GM21825 (cell line): ENCODE data around the gene CFAP77.

Source experiments
- ATAC-seq: cut with Tn5 transposase; IDR thresholded peaks from one replicate; pipeline ENCODE4 v1.9.1; 2021; ENCODE audit warnings: mild to moderate bottlenecking, moderate library complexity; ENCODE audit not compliant: unreplicated experiment

The CFAP77 gene

DNA sequence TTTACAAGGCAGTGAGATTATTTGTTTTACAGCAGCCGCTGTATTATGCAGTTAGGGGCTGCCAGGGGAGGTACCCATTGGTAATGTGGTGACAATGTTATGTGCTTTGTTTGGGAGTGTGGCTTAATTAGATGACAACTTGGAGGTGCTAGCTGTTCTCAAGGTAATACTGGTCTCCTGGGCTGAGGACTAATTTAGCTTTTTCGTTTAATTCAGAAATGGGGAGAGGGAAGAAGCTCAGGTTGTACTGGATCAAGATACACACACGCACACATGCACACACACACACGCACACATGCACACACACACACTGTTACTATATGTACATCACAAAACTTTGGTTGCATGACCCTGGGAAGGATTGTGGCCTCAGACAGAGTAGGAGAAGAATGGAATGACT lies 37.9 kb downstream of the CFAP77 start:
- no peak for ATAC-seq

DNA sequence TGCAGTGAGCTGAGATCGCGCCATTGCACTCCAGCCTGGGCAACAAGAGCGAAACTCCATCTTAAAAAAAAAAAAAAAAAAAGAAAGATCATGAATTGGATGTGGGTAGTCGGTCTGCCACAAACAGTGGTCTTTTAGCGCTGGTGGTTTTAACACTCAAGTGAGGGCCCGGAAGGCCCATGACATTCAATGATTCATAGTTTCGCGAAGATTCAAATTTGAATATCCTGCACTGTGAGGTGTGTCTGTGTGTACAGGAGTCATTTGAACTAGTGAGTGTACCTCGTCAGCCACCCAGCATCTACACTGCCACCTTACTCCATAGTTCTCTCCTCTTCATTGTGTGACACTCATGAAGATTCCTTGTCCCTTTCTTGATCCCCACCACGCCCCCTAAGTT lies 41.3 kb downstream of the CFAP77 start:
- ATAC-seq = no peak

DNA sequence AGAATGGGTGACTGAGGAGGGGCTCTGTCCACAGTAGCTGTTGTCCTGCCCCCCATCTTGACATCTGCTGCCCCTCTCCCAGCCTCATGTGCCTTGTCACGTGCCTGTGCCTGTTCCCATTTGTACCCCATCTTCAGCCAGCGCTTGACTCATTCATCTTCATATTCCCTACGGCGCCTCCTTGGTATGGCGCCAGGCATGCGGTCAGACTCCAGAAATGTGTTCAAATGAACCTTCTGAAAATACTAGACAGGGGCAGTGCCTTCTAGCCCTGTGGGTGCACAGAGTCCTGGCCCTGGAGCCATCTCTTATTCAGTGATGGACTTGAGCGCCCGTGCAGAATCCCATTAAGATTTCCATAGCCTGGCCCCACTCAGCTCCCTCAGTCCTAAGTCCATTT lies 46.2 kb downstream of the CFAP77 start:
- no peak for ATAC-seq

DNA sequence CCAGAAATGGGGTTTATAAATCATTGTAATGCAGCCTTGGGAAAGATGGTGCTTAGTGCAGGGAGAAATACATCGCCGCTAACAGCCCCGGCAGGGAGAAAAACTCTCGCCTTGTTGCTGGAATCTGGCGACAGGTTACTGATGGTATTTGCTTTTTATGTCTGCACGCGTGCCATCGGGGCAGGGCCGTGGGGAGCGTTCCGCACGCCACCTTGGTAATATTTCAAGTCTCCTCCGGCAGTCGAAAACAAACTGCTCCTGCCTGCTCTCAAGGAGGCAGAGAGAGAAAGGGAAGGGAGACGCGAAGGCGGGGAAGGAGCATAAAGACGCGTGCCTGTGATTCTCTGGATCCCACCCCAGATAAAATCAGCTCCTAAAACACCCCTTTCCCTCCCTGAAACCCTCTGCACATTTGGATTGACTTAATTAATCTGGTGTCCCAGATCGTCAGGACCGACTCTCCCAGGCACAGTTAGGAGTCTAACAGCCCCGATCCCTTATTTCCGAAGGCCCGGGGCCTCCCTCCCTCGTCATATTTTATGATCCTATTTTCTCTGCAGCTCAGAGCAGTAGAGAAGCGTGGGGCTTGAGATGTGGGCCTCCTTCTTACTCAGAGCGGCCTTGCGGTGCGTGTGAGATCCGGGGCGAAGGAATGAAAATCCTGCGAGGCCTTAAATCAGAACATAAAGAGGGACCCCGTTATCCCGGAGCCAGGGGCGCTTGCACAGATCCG lies 47.7 kb downstream of the CFAP77 start:
- ATAC-seq = no peak

DNA sequence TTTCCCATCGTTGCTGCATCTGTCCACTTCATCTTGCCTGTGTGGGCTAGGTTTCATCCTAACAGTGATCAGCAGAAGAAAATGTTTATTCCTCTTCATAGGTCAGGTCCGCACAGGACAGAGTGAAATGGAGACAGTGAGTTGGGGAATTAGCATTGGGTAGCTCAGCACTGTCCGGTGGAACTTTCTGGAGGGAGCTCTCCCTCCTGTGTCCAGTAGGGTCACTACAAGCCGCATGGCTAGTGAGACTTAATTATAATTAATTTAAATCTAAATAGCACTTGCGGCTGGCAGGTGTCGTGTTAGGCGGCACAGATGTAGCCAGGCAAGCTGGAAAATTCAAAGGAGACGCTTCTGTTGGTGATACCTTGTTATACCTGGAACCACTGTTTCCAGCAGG lies 48.4 kb downstream of the CFAP77 start:
- no peak for ATAC-seq

DNA sequence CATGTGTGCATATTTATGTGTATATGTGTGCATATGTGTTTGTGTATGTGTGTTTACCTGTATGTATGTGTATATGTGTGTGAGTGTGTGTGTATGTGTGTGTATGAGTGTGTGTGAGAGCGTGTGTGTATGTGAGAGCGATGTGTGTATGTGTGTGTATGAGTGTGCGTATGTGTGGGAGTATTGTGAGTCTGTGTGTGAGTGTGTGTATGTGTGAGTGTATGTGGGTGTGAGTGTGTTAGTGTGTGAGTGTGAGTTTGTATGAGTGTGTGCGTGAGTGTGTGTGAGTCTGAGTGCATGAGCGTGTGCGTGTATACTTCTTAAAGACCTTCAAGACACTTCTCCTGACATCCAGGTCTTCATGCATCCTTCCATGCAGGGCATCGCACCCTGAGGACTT lies 49.6 kb downstream of the CFAP77 start:
- ATAC-seq = no peak

DNA sequence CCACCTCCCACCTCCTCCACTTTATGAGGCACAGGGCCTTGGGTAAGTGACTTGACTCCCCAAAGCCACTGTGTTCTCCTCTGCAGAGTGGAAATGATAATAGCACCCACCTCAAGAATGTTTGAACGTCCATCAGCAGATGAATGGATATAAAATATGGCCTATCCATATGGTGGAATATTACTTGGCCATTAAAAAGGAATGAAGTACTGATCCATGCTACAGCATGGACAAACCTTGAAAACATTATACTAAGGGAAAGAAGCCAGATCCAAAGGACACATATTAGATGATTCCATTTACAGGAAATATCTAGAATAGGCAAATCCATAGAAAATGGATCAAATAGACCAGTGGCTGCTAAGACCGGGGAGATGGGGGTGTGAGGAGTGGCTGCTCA lies 50.2 kb downstream of the CFAP77 start:
- no peak for ATAC-seq

DNA sequence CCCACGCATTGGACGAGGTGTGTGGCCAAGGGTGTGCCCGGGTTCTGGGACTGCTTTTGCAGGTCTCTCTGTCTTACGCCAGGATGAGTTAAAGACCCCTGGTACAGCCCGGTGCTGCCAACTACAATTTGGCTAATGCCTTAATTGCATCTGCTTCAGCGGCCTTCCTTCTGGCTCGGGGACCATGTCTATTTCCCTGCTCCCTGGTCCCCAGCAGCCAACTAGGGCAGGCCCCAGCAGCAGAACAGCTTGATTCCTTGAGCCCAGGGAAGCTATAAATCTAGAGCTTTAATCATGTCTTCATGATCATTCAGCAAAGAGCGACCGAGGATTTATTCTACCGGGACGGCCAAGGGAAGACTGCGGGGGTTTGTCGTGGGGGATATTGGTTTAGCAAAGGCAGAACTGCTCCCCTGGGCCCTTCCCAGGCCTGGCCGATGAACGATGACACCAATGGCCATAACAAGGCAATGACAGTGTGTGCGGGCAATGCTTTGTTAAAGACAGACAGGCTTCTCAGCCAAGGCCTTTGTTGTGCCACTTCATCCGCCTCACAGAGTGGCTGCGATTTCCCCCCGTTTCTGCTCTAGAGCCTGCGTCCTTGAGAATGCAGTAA lies 51.4 kb downstream of the CFAP77 start:
- no peak for ATAC-seq

DNA sequence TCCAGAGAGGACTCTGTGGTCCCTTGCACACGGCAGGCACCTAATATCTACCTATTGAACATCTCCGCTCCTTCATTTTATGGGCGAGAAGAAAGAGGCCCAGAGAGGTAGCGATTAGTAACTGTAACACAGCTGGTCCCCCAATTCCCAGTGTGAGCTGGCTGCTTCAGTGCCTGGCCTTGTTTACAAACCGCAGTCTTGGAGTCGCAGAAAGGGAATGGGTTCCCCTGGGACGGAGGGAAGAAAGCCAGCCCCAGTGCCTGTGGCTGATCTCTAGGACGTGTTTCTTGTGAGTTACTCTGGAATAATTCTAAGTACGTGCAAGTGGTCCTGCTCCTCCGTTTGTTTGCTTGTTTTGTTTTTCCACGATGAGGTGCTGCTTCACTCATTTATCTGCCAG lies 52.0 kb downstream of the CFAP77 start:
- ATAC-seq = no peak

DNA sequence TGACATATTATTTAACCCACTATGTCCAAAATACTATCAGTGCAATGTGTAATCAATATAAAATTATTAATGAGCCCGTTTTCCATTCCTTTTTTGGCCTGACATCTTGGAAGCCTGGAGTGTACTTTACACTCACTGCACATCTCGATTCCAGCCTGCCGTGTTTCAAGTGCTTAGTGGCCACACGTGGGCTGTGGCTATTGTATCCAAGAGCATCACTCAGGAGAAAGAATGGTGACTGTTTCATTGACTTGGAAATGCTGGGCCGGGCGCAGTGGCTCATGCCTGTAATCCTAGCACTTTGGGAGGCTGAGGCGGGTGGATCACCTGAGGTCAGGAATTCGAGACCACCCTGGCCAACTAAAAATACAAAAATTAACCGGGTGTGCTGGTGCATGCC lies 54.5 kb downstream of the CFAP77 start:
- no peak for ATAC-seq

DNA sequence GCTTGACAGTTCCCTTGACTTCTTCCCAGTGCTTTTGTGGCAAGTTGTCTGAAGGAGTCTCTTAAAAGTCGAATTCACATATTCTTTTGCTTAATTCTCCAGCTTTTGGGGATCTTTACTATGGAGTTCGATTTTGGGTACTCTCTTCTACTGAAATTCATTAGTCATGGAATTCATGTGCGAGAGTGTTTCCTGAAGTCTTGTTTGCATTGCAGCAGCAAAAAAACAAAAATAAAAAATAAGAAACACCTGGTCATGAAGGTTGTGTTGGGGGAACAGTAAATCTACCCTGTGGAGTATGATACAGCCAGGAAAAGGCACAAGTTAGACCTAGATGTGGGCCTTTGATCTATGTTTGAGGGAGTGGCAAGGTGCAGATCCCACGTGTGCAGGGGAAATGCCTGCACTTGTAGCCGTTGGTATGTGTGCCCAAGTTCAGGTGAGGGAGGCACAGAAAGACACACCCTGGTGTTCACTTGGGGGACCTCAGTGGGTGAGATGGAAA lies 55.2 kb downstream of the CFAP77 start:
- ATAC-seq = no peak

DNA sequence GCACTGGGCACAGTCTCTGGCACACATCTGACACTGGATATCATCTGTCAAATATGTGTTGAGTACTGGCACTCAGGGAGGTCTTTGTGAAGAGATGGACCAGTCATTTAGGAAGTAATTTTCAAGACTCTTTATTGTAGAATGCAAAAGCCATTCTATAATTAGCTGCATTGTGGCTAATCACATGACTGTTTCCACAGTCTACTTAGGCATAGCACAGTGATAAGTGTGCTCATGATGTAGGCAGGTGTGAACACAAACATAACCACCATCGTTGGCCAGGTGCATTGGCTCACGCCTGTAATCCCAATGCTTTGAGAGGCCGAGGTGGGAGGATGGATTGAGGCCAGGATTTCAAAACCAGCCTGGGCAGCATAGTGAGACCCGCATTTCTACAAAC lies 62.2 kb downstream of the CFAP77 start:
- no peak for ATAC-seq

DNA sequence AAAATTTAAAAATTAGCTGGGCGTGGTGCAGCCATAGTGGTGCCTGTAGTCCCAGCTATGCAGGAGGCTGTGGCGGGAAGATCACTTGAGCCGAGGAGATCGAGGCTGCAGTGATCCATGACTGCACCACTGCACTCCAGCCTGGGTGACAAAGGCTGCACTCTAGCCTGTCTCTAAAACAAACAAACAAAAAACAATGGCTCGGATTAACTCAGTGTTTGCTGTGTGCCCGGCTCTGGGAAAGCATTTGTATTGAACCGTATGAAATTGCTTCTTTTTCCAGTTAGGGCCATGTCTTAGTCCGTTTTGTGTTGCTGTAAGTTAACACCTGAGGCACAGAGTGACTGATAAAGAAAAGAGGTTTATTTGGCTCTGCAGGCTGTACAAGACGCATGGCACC lies 62.6 kb downstream of the CFAP77 start:
- ATAC-seq = no peak

DNA sequence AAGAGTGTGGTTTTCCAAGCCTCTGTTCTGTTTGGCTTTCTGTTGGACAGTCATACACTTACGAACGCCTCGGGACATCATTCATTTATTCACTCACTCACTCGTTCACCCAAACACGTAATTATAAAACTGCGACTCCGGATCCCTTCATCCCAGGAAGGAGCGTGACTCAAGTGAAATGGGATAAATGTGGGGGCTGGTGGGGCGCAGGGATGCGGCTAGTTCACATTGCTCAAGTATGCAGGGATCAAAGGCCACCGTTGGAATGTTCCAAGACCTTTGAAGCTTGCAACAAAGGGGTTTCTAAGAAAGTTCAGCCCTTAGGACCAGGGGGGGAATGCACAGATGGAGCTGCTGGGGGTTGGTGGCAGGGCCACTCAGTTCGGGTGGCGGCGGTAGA lies 64.2 kb downstream of the CFAP77 start:
- no peak for ATAC-seq

DNA sequence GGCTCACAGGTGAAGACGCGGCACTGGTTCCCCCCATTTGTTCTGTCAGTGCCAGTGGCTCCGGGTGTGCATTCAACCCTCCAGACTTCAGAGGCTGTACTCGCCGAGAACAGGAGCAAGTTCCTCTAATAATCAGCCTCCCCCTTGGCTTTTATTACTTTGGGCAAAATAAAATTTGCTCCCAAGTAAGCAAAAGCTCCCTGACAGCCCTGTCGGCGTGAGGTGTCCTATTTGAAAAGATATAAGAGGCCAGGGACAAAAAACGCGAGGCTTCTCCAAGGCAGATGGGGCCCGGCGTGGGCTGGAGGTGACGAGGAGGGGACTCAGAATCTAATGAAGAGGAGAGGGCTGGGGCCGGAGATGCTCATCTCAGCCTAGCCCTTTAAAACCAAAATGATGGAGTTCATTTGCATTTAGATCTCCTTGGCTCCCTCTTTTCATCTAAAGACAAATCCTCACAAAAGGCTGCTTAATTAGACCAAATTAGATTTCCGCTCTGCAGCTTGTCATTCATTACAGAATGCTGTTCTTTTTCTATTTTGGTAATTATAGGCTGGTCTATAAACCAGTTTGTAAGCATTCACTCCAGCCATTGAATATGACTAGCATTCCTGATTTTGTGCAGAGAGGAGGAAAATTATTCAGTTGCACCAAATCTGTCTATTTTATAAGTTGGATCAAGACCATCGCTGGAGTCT lies 68.5 kb downstream of the CFAP77 start:
- ATAC-seq = no peak

DNA sequence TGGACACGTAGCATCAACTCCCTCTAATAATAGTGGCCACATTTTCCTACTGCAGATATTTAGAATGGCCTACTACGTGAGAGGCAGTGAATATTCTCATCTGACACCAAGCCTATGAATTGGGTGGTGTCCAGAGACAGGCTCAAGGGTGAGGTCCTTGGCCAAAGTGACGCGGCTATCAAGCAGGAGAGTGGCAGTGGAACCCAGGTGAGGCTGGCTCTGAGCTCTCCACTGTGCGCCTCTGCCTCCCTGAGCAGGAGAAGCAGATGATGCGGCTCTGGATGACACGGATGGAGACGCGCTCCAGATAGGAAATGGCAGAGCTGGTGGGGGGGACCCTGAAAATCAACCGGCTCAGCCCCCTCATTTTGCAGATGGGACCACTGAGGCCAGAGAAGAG lies 69.7 kb downstream of the CFAP77 start:
- ATAC-seq = no peak

DNA sequence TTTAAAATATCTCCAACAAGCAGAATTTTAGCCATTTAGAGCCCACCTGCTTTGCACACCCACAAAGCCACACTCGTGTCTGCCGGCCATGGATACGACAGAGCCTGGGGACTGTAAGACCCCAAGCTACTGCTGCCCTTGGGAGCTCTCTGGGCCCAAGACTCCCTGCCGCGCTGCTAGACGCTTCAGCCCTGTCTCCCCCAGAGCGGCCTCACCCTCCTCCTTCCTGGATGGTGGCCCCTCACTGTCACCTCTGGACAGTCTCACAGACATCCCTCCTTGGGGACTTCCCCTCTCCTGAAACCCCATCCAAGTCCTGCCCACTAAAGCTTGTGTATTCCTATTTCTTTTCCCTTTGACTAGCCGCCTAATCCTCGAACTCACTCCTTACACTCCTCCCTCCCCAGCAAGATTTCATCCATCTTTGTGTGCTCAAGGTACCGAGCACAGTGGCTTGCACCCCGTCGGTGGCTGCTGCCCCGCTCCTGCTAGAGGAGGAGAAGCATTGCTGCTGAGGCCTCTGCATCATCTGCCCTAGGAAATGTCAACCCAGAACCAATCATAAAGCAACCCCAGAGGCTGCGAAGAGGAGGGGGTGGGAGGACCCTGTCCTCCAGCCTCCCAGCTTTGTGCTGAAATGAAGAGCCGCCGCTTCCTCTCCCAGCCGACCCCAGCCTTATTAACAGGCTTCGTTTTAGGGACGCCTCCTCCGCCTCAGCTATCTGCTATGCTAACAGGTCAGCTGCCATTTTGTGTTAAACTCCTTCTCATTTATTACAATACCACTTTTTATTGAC lies 71.2 kb downstream of the CFAP77 start:
- no peak for ATAC-seq

DNA sequence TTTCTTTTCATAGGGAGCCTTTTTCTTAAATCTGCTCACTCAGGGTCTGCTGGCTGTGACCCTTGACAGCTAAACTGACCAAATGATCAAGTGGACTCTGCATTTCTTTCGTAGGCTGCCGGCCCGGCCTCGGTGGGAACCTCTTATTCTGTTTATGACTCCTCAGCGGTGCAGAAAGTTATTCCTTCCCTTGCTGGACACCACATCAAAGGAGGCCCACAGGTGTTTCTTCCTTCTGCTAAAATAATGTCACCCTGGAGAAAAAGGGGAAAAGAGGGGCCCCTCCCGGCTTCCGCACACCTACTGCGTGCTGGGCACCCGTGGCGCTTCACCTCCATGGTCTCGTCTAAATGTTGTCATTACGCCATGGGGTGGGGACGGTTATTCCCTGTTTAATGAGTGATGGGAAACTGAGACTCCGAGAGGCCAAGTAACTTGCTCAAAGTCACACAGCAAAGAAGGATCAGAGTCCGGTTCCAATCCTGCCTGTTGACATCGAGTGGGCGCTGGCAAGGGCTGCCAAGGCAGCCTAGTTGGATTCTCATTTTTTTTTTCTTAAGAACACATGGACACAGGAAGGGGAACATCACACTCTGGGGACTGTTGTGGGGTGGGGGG lies 72.3 kb downstream of the CFAP77 start:
- no peak for ATAC-seq

DNA sequence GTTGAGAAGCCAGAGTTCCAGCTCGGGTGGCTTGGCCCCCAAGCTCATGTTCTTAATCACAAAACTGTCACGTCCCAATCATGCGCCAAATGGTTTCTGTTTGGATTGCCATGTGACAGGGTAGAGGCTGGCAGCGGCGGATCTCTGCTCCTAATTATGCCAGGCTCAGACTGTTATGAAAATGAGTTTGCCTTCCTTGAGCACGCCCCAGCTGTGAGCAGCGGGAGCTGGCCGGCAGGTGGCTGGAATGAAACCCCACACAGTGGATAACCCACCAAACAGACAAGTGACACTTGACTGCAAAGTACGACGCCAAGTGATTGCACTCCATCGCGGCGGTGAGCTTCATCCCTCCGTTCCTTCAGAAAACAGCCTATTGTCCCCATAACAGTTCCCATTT lies 75.4 kb downstream of the CFAP77 start:
- ATAC-seq = no peak

DNA sequence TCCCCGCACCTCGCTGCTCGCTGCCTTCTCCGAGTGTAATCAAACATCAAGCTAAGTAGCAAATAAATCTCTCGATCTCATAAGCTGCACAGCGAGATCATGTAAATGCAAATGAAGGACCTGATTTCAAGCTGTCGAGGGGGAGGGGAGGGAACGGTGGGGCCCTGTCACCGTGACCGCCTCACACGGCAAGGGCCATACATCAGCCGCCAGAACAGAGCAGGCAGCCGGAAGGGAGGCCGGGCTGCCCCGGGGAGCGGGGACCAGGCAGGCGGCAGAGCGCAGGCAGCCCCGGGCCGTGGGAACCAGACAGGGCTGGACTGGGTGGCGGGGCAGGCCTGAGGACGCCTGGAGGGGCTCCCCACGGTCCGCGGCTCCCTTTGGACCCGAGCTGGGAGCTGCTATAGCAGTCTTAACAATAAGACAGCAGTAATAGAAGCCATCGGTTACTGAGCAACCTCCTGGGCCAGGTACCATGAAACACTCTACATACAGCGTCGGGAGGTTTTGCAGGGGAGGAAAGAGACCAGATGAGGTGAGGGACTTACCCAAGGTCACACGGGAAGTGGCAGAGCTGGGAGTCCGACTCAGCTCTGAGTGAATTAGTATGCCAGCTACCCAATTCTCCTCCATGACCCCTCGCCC lies 76.8 kb downstream of the CFAP77 start:
- ATAC-seq = no peak
